IMR-90 (cell line): Measurements from ENCODE around the gene SMCO4. TPM values are rescaled to one million over a fixed set of nuclear protein-coding genes. Genes with fewer than 3 reads are reported as not detected.

Experiments used
- ATAC-seq: fragments of 200-7000 bp; cut with Tn5 transposase; 2 replicates; pipeline ENCODE4 v1.9.1; 2020; ENCODE audit warnings: low read depth, mild to moderate bottlenecking, moderate library complexity
- BruUV-seq: library from RNA; stranded (reverse); fragments of 400-500 nt; replicated peaks from 2 replicates; lab custom pipeline; 2021; lab: Mats Ljungman, UMichigan
- CTCF ChIA-PET: fragments of 300-600 bp; formaldehyde crosslinking; extraction: SDS; loops from one replicate; lab custom pipeline; 2021; ENCODE audit warnings: antibody characterized with exemption; lab: Yijun Ruan, JAX
- POLR2A ChIA-PET: fragments of 300-600 bp; sonication (Branson Sonifier 250); formaldehyde crosslinking; loops from one replicate; lab custom pipeline; 2022; ENCODE audit warnings: antibody characterized with exemption; ENCODE audit not compliant: unreplicated experiment; lab: Charles Lee
- DNase-seq: peaks from one replicate; pipeline ENCODE4 v3.0.0; 2013
- H2AFZ ChIP-seq: replicated peaks from 2 replicates; pipeline ENCODE3; 2013; ENCODE audit warnings: low read length, mild to moderate bottlenecking; ENCODE audit not compliant: poor library complexity
- H2AK5ac ChIP-seq: 2 replicates; pipeline ENCODE4 v1.6.1; 2013; ENCODE audit warnings: low read depth, low read length, inconsistent platforms
- H2AK9ac ChIP-seq: replicated peaks from 2 replicates; pipeline ENCODE3; 2013; ENCODE audit warnings: mild to moderate bottlenecking, low read depth, low read length, moderate library complexity; ENCODE audit not compliant: poor library complexity
- H2BK120ac ChIP-seq: 2 replicates; pipeline ENCODE4 v1.6.1; 2013; ENCODE audit warnings: low read depth, low read length, inconsistent platforms
- H2BK15ac ChIP-seq: 3 replicates; pipeline ENCODE4 v1.6.1; 2013; ENCODE audit warnings: low read depth, low read length, inconsistent platforms
- H2BK20ac ChIP-seq: 2 replicates; pipeline ENCODE4 v1.6.1; 2013; ENCODE audit warnings: low read depth, mild to moderate bottlenecking, inconsistent platforms, low read length, moderate library complexity
- H2BK5ac ChIP-seq: 2 replicates; pipeline ENCODE4 v1.6.1; 2013; ENCODE audit warnings: mild to moderate bottlenecking, low read depth, low read length, inconsistent platforms; ENCODE audit not compliant: poor library complexity, severe bottlenecking
- H3K14ac ChIP-seq: replicated peaks from 2 replicates; pipeline ENCODE4 v1.6.1; 2013; ENCODE audit warnings: low read depth, low read length, inconsistent platforms
- H3K18ac ChIP-seq: 2 replicates; pipeline ENCODE4 v1.6.1; 2013; ENCODE audit warnings: low read depth, low read length, control low read depth
- H3K23ac ChIP-seq: 2 replicates; pipeline ENCODE4 v1.6.1; 2013; ENCODE audit warnings: low read depth, low read length, inconsistent platforms
- H3K27ac ChIP-seq: 2 replicates; pipeline ENCODE4 v1.5.1; 2013; ENCODE audit warnings: mild to moderate bottlenecking, control low read depth, low read length; ENCODE audit not compliant: insufficient read depth
- H3K27me3 ChIP-seq: 2 replicates; pipeline ENCODE4 v1.6.1; 2013; ENCODE audit warnings: low read length; ENCODE audit not compliant: control insufficient read depth, insufficient read depth
- H3K36me3 ChIP-seq: 2 replicates; pipeline ENCODE4 v1.6.1; 2013; ENCODE audit warnings: low read length, mixed read lengths; ENCODE audit not compliant: control insufficient read depth, insufficient read depth
- H3K4ac ChIP-seq: 2 replicates; pipeline ENCODE4 v1.6.1; 2013; ENCODE audit warnings: low read depth, low read length, inconsistent platforms
- H3K4me1 ChIP-seq: 2 replicates; pipeline ENCODE4 v1.6.1; 2013; ENCODE audit warnings: low read length, mixed read lengths; ENCODE audit not compliant: control insufficient read depth, insufficient read depth
- H3K4me2 ChIP-seq: 2 replicates; pipeline ENCODE4 v1.6.1; 2013; ENCODE audit warnings: low read depth, mild to moderate bottlenecking, control low read depth, low read length, moderate library complexity
- H3K4me3 ChIP-seq: 2 replicates; pipeline ENCODE4 v1.5.1; 2013; ENCODE audit warnings: low read depth, mild to moderate bottlenecking, control low read depth, low read length, moderate library complexity; ENCODE audit not compliant: insufficient read depth
- H3K56ac ChIP-seq: 2 replicates; pipeline ENCODE4 v1.6.1; 2013; ENCODE audit warnings: low read length, inconsistent platforms; ENCODE audit not compliant: insufficient read depth; ENCODE audit errors: extremely low read depth
- H3K79me1 ChIP-seq, 2 experiments: 2 replicates each; pipeline ENCODE4 v1.6.1; 2013; ENCODE audit warnings: low read length in 2 of 2, inconsistent platforms in 1 of 2, low read depth in 1 of 2
- H3K9ac ChIP-seq: 2 replicates; pipeline ENCODE4 v1.6.1; 2013; ENCODE audit warnings: low read depth, low read length, control low read depth
- H3K9me1 ChIP-seq: 2 replicates; pipeline ENCODE4 v1.6.1; 2013; ENCODE audit warnings: low read length, inconsistent platforms; ENCODE audit not compliant: insufficient read depth
- H3K9me3 ChIP-seq: 2 replicates; pipeline ENCODE4 v1.6.1; 2013; ENCODE audit warnings: low read length; ENCODE audit not compliant: control insufficient read depth, insufficient read depth
- H4K20me1 ChIP-seq: 2 replicates; pipeline ENCODE4 v1.6.1; 2013; ENCODE audit warnings: low read length, inconsistent platforms; ENCODE audit not compliant: insufficient read depth
- H4K5ac ChIP-seq: 2 replicates; pipeline ENCODE4 v1.6.1; 2013; ENCODE audit warnings: mild to moderate bottlenecking, low read depth, low read length, control low read depth
- H4K8ac ChIP-seq, 2 experiments: 2 replicates each; pipeline ENCODE4 v1.6.1; 2013; ENCODE audit warnings: low read depth in 2 of 2, low read length in 2 of 2, control low read depth in 1 of 2, inconsistent platforms in 1 of 2
- H4K91ac ChIP-seq: 2 replicates; pipeline ENCODE4 v1.6.1; 2013; ENCODE audit warnings: low read depth, low read length, inconsistent platforms; ENCODE audit not compliant: insufficient read depth
- BHLHE40 ChIP-seq: fragments of 150-350 bp; IDR thresholded peaks from 2 replicates; pipeline ENCODE4 v1.6.1; 2016; ENCODE audit warnings: mild to moderate bottlenecking, low read depth, low read length
- CEBPB ChIP-seq: IDR thresholded peaks from 2 replicates; pipeline ENCODE4 v1.6.1; 2012; ENCODE audit warnings: low read depth, low read length, improper control_type of control experiment
- CHD1 ChIP-seq: IDR thresholded peaks from 2 replicates; pipeline ENCODE4 v1.6.1; 2012; ENCODE audit warnings: low read depth, low read length, improper control_type of control experiment
- FOS ChIP-seq: fragments of 150-350 bp; IDR thresholded peaks from 2 replicates; pipeline ENCODE4 v1.6.1; 2016; ENCODE audit warnings: low read depth, low read length
- MAFK ChIP-seq: IDR thresholded peaks from 2 replicates; pipeline ENCODE4 v1.6.1; 2012; ENCODE audit warnings: low read depth, low read length, improper control_type of control experiment
- MAZ ChIP-seq: IDR thresholded peaks from 2 replicates; pipeline ENCODE4 v1.6.1; 2012; ENCODE audit warnings: low read depth, mild to moderate bottlenecking, low read length, improper control_type of control experiment, moderate library complexity, borderline replicate concordance
- MXI1 ChIP-seq: IDR thresholded peaks from 2 replicates; pipeline ENCODE4 v1.6.1; 2012; ENCODE audit warnings: low read depth, mild to moderate bottlenecking, low read length, moderate library complexity, borderline replicate concordance
- NFE2L2 ChIP-seq: fragments of 150-350 bp; IDR thresholded peaks from 2 replicates; pipeline ENCODE4 v1.6.1; 2016; ENCODE audit warnings: low read depth, mild to moderate bottlenecking, low read length
- POLR2A ChIP-seq: IDR thresholded peaks from 2 replicates; pipeline ENCODE4 v1.6.1; 2012; ENCODE audit warnings: mild to moderate bottlenecking, low read depth, low read length
- RAD21 ChIP-seq: IDR thresholded peaks from 2 replicates; pipeline ENCODE4 v1.6.1; 2012; ENCODE audit warnings: low read length, improper control_type of control experiment
- RCOR1 ChIP-seq: IDR thresholded peaks from 2 replicates; pipeline ENCODE4 v1.6.1; 2012; ENCODE audit warnings: mild to moderate bottlenecking, low read length, improper control_type of control experiment; ENCODE audit not compliant: insufficient replicate concordance
- RFX5 ChIP-seq: IDR thresholded peaks from 2 replicates; pipeline ENCODE4 v1.8.0; 2012; ENCODE audit warnings: low read depth, mild to moderate bottlenecking, low read length, moderate library complexity
- SMC3 ChIP-seq: fragments of 150-350 bp; IDR thresholded peaks from 2 replicates; pipeline ENCODE4 v1.6.1; 2016; ENCODE audit warnings: low read depth, mild to moderate bottlenecking, antibody characterized with exemption, low read length, moderate library complexity
- USF2 ChIP-seq: fragments of 150-350 bp; IDR thresholded peaks from 2 replicates; pipeline ENCODE4 v1.6.1; 2017; ENCODE audit warnings: mild to moderate bottlenecking, antibody characterized with exemption, low read length, low read depth
- WGBS, 2 experiments: methylation state at CpG; one replicate each; pipeline versions ENCODE4 v1.1.5 to v1.1.7; 2013; ENCODE audit warnings: missing lambda C conversion rate in 2 of 2; ENCODE audit not compliant: insufficient read length in 1 of 2; ENCODE audit errors: extremely low coverage in 2 of 2; 5-methylcytosine and 5-hydroxymethylcytosine counted together
- dilution Hi-C: fragments of 300-500 bp; cut with HindIII; formaldehyde crosslinking; loops from one replicate; pipeline ENCODE4 v1.14.3; 2018; ENCODE audit warnings: low sequenced_read_pairs; ENCODE audit not compliant: unreplicated experiment
- in situ Hi-C: fragments of 300-500 bp; cut with MboI; formaldehyde crosslinking; loops from 3 replicates; pipeline ENCODE4 v1.14.3; 2019; ENCODE audit warnings: low sequenced_read_pairs, inconsistent platforms, mixed read lengths
- intact Hi-C: fragments of 100-400 bp; cut with micrococcal nuclease; formaldehyde crosslinking; loops from 2 replicates; pipeline ENCODE4 v1.10.0; 2022
- polyA plus RNA-seq, 3 experiments: library from polyadenylated mRNA; depleted of rRNA; stranded (reverse); fragments of >200 nt; gene quantifications; 2 replicates each; pipeline ENCODE4 v1.2.3, GENCODE V29; 2012; ENCODE audit warnings: low replicate concordance in 1 of 3
- total RNA-seq: library from RNA; depleted of rRNA; stranded (reverse); fragments of >200 nt; gene quantifications from 2 replicates; pipeline ENCODE4 v1.2.3, GENCODE V29; 2012
- TF ChIP-seq, protein P1 (sequence below): conservative IDR thresholded peaks from 2 replicates; pipeline ENCODE4 v1.5.1; 2012; ENCODE audit warnings: mild to moderate bottlenecking, low read depth, low read length, improper control_type of control experiment

The SMCO4 gene
- total and polyA plus RNA-seq, 2 of the 4 experiments (the other 2 are of a cell fraction): 2.2 to 17.7 TPM

- no peak overlapping the region for H3K23ac ChIP-seq
- POLR2A ChIA-PET: no interaction called here
- TF ChIP-seq, protein P1, sequence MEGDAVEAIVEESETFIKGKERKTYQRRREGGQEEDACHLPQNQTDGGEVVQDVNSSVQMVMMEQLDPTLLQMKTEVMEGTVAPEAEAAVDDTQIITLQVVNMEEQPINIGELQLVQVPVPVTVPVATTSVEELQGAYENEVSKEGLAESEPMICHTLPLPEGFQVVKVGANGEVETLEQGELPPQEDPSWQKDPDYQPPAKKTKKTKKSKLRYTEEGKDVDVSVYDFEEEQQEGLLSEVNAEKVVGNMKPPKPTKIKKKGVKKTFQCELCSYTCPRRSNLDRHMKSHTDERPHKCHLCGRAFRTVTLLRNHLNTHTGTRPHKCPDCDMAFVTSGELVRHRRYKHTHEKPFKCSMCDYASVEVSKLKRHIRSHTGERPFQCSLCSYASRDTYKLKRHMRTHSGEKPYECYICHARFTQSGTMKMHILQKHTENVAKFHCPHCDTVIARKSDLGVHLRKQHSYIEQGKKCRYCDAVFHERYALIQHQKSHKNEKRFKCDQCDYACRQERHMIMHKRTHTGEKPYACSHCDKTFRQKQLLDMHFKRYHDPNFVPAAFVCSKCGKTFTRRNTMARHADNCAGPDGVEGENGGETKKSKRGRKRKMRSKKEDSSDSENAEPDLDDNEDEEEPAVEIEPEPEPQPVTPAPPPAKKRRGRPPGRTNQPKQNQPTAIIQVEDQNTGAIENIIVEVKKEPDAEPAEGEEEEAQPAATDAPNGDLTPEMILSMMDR: no peak
- TF ChIP-seq RFX5 (no peak), MAZ (no peak), RCOR1 (no peak), USF2 (no peak), CHD1 (no peak), CEBPB (no peak), BHLHE40 (no peak), NFE2L2 (no peak), FOS (no peak), MXI1 (no peak), SMC3 (no peak), POLR2A (no peak), MAFK (no peak), RAD21 (no peak)
These were observed 50.5 kb downstream of the SMCO4 start for GRCh38 chr11:93492464-93493251.

More at GRCh38 chr11:93492464-93493251, 50.5 kb downstream of the SMCO4 start:
- CTCF ChIA-PET: interaction anchor here (1.2 kb wide), 1 partner anchor 38 kb away, joined by 4 read pairs; no protein-coding TSS in a partner anchor
- H4K91ac ChIP-seq: no peak overlapping the region
- H2BK15ac ChIP-seq: no peak overlapping the region
- no peak overlapping the region for H2AFZ ChIP-seq
- H3K79me1 ChIP-seq: no peaks in the 10 kb centered on the region
- no peak for DNase-seq
- peaks cover 3% of the 10 kb centered on the region; the same call in 1 of the 2 replicates for H3K9me1 ChIP-seq
- H3K27ac ChIP-seq: no peak overlapping the region
- H2BK5ac ChIP-seq: no peak overlapping the region
- H2BK20ac ChIP-seq: no peak overlapping the region
- H3K4ac ChIP-seq: no peak overlapping the region
- no peak overlapping the region for H3K18ac ChIP-seq
- no TSS peak for BruUV-seq
- no peak overlapping the region for H4K8ac ChIP-seq
- no peak for ATAC-seq
- H3K9ac ChIP-seq: no peak overlapping the region
- H3K4me3 ChIP-seq: no peak overlapping the region
- intact Hi-C loops (no loop called here), dilution Hi-C loops (no loop called here), in situ Hi-C loops (no loop called here)
- H4K20me1 ChIP-seq: no peaks in the 10 kb centered on the region
- no peaks in the 10 kb centered on the region for H3K9me3 ChIP-seq
- H2AK5ac ChIP-seq: no peak overlapping the region
- no peak overlapping the region for H2BK120ac ChIP-seq
- no peak overlapping the region for H2AK9ac ChIP-seq
- H3K56ac ChIP-seq: no peak overlapping the region
- H3K4me2 ChIP-seq: no peak overlapping the region
- H4K5ac ChIP-seq: no peak overlapping the region
- peaks cover 1% of the 10 kb centered on the region; the same call in 1 of the 2 replicates for H3K4me1 ChIP-seq
- no peaks in the 10 kb centered on the region for H3K36me3 ChIP-seq
- no peaks in the 10 kb centered on the region for H3K27me3 ChIP-seq
- WGBS, 2 experiments: 73% methylated on average over 4 of the region's 8 CpGs; no CpG with 5 or more reads in 1 of the 2 experiments
- no peak overlapping the region for H3K14ac ChIP-seq
